Fibroblast of lung (primary cell): ENCODE measurements around the gene TRIM44. TPM values are rescaled to one million over a fixed set of nuclear protein-coding genes. Genes with fewer than 3 reads are reported as not detected.

Experiments
- DNase-seq, 2 donors: peaks; one replicate each; pipeline versions ENCODE4 v3.0.0 to v3.0.0-alpha.2; 2010; ENCODE audit warnings: low read depth in 2 of 2
- H2AFZ ChIP-seq: 2 replicates; pipeline ENCODE4 v1.5.1; 2012; ENCODE audit warnings: low read length, control low read depth, inconsistent platforms
- H3K27ac ChIP-seq: 2 replicates; pipeline ENCODE4 v1.5.1; 2011; ENCODE audit warnings: low read length, control low read depth; ENCODE audit not compliant: insufficient read depth
- H3K27me3 ChIP-seq: 2 replicates; pipeline ENCODE4 v1.5.1; 2011; ENCODE audit warnings: mild to moderate bottlenecking, low read length; ENCODE audit not compliant: control insufficient read depth, insufficient read depth
- H3K36me3 ChIP-seq: 2 replicates; pipeline ENCODE4 v1.5.1; 2011; ENCODE audit warnings: low read length; ENCODE audit not compliant: control insufficient read depth, insufficient read depth
- H3K4me1 ChIP-seq: 2 replicates; pipeline ENCODE4 v1.5.1; 2011; ENCODE audit warnings: low read length; ENCODE audit not compliant: control insufficient read depth, insufficient read depth; ENCODE audit errors: extremely low read depth
- H3K4me2 ChIP-seq: 2 replicates; pipeline ENCODE4 v1.5.1; 2011; ENCODE audit warnings: low read length, control low read depth; ENCODE audit not compliant: insufficient read depth; ENCODE audit errors: extremely low read depth
- H3K4me3 ChIP-seq, 4 experiments: fragments of 200-600 bp in 1 of 4; sonication (generic) in 1 of 4; replicated peaks in 1 of 4; 2 replicates each; pipeline ENCODE4 v1.5.1; 2011 to 2016; ENCODE audit warnings: low read length in 4 of 4, low read depth in 3 of 4, mild to moderate bottlenecking in 3 of 4, control low read depth in 2 of 4, inconsistent platforms in 1 of 4, mixed read lengths in 1 of 4; ENCODE audit not compliant: insufficient read depth in 1 of 4; ENCODE audit errors: control extremely low read depth in 1 of 4
- H3K79me2 ChIP-seq: 2 replicates; pipeline ENCODE4 v1.5.1; 2012; ENCODE audit warnings: mild to moderate bottlenecking, low read length, inconsistent platforms; ENCODE audit not compliant: control insufficient read depth, insufficient read depth
- H3K9ac ChIP-seq: 2 replicates; pipeline ENCODE4 v1.5.1; 2011; ENCODE audit warnings: mild to moderate bottlenecking, low read length, control low read depth; ENCODE audit not compliant: insufficient read depth
- H3K9me3 ChIP-seq: 2 replicates; pipeline ENCODE4 v1.5.1; 2012; ENCODE audit warnings: low read depth, low read length; ENCODE audit not compliant: control insufficient read depth, insufficient read depth
- H4K20me1 ChIP-seq: 2 replicates; pipeline ENCODE4 v1.5.1; 2011; ENCODE audit warnings: low read length; ENCODE audit not compliant: control insufficient read depth, insufficient read depth; ENCODE audit errors: extremely low read depth
- EZH2 ChIP-seq: IDR thresholded peaks from 2 replicates; pipeline ENCODE4 v1.5.1; 2012; ENCODE audit warnings: low read length, control low read depth, mild to moderate bottlenecking; ENCODE audit errors: missing control alignments
- polyA plus RNA-seq, 2 donors: library from polyadenylated mRNA; depleted of rRNA in 1 of 2; stranded (reverse) in 1 of 2; unstranded in 1 of 2; fragments of >200 nt; gene quantifications; 2 replicates each; pipeline ENCODE4 v1.2.1, GENCODE V29; 2011 to 2012; ENCODE audit warnings: missing spikeins in 1 of 2
- total RNA-seq: library from RNA; depleted of rRNA; stranded (reverse); fragments of >200 nt; gene quantifications from 2 replicates; pipeline ENCODE4 v1.2.1, GENCODE V29; 2014
- TF ChIP-seq, protein P1 (sequence below), 2 donors: IDR thresholded peaks in 1 of 2; conservative IDR thresholded peaks in 1 of 2; 1 replicate in 1 of 2; 2 replicates in 1 of 2; pipeline ENCODE4 v1.5.1; 2011 to 2012; ENCODE audit warnings: low read length in 2 of 2, control low read depth in 1 of 2, inconsistent platforms in 1 of 2, low read depth in 1 of 2, mild to moderate bottlenecking in 1 of 2

Gene TRIM44
- total and polyA plus RNA-seq, 2 donors (not counting 1 experiment from before 2014, with no cell fraction given) = 10.4 to 78.3 TPM

DNA sequence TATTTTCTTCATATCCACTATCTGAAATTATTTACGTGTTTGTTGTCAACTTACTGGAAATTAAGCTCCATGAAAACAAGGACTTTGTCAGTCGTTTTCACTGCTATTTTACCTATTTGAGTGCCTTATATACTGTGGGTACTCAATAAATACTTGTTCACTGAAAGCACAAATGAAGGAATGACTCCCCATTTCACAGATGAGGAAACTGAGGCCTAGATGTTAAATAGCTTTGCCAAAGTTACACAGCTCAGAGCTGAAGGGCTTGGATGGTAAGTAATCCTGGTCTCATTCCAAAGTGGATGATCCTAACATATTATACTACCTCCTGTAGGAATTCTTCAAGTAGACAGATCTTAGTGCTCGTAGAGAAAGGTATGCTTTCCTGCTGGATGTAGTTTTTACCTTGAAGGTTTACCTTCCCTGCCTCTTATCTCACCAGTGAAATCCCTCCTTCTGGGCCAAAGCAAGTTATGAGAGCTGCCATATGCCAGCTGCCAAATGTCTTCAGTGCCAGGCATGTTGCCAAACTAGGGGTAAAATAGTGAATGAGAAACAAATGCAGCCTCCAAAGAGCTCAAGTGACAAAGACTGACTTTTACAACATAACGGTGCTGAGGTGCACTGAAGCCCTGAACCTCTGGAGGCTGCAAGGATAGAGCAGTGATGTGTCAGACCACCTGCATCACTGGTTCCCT is 129.7 kb downstream of the TRIM44 start:
- Histone ChIP-seq H3K4me2 (no peak overlapping the region), H3K4me1 (peaks cover 18% of the 10 kb centered on the region), H2AFZ (no peak overlapping the region), H3K36me3 (no peaks in the 10 kb centered on the region), H3K79me2 (no peaks in the 10 kb centered on the region), H3K27ac (no peak overlapping the region), H4K20me1 (no peaks in the 10 kb centered on the region), H3K9ac (no peak overlapping the region), H3K9me3 (no peaks in the 10 kb centered on the region), H3K27me3 (no peaks in the 10 kb centered on the region), H3K4me3 (no peak overlapping the region)
- DNase-seq = peak in 1 of 2 donors; percentile 50
- TF ChIP-seq EZH2 = no peak
- TF ChIP-seq, protein P1, sequence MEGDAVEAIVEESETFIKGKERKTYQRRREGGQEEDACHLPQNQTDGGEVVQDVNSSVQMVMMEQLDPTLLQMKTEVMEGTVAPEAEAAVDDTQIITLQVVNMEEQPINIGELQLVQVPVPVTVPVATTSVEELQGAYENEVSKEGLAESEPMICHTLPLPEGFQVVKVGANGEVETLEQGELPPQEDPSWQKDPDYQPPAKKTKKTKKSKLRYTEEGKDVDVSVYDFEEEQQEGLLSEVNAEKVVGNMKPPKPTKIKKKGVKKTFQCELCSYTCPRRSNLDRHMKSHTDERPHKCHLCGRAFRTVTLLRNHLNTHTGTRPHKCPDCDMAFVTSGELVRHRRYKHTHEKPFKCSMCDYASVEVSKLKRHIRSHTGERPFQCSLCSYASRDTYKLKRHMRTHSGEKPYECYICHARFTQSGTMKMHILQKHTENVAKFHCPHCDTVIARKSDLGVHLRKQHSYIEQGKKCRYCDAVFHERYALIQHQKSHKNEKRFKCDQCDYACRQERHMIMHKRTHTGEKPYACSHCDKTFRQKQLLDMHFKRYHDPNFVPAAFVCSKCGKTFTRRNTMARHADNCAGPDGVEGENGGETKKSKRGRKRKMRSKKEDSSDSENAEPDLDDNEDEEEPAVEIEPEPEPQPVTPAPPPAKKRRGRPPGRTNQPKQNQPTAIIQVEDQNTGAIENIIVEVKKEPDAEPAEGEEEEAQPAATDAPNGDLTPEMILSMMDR (conservative IDR thresholded peaks at IDR 0.05 in 1 of 2, IDR thresholded peaks at IDR 0.05 in 1 of 2; ENCODE audit: low read depth in 1 of 2, low read length in 2 of 2) = no peak

DNA sequence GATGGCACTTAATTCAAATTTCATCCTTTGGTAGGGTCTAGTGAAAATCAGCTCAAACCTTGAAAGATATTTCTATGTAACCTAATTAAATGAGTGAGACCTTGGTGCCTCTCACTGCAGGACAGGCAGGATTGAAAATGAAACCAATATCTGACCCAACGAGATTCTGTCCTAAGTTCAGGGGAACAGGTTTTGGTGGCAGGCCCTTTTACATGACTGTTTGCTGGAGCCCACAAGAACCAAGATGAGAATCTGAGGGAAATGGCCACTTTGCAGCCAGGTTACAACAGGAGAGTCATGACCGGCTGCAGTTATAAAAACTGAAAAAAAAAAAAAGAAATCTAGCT is 130.2 kb downstream of the TRIM44 start:
- H3K36me3 ChIP-seq = no peaks in the 10 kb centered on the region
- H3K4me2 ChIP-seq = no peak overlapping the region
- no peak overlapping the region for H2AFZ ChIP-seq
- no peak for DNase-seq
- H3K4me3 ChIP-seq = no peak overlapping the region
- no peak overlapping the region for H3K9ac ChIP-seq
- H3K27me3 ChIP-seq = no peaks in the 10 kb centered on the region
- no peaks in the 10 kb centered on the region for H3K9me3 ChIP-seq
- no peak overlapping the region for H3K27ac ChIP-seq
- TF ChIP-seq, protein P1 (conservative IDR thresholded peaks at IDR 0.05 in 1 of 2, IDR thresholded peaks at IDR 0.05 in 1 of 2; ENCODE audit: low read depth in 1 of 2, low read length in 2 of 2) = no peak
- no peak for TF ChIP-seq EZH2
- peaks cover 14% of the 10 kb centered on the region for H3K4me1 ChIP-seq
- no peaks in the 10 kb centered on the region for H4K20me1 ChIP-seq
- no peaks in the 10 kb centered on the region for H3K79me2 ChIP-seq

DNA sequence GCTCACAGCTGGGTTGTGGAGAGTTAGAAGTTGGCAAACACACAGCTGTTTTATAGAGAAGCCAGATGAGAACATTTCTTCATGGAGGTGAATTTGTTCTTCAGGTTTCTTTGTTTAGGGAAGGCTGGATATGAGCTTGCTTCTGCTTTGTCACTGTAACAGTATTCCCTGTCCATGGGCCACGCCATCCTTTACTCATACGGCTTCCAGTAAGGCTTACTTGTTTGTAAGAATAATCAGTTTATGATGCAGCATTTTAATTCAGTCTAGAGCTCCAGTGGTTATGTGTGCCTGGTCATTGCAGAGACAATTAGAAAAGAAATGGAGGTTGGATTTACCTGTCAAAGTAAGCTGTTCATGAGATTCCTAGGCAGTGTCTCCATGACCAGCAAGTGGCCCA is 131.8 kb downstream of the TRIM44 start:
- no peaks in the 10 kb centered on the region for H3K9me3 ChIP-seq
- H3K9ac ChIP-seq = no peak overlapping the region
- no peaks in the 10 kb centered on the region for H4K20me1 ChIP-seq
- H3K4me3 ChIP-seq = no peak overlapping the region
- peaks cover 1% of the 10 kb centered on the region for H3K79me2 ChIP-seq
- H3K4me1 ChIP-seq = peaks cover 16% of the 10 kb centered on the region
- H3K27me3 ChIP-seq = no peaks in the 10 kb centered on the region
- H3K36me3 ChIP-seq = no peaks in the 10 kb centered on the region
- H3K4me2 ChIP-seq = no peak overlapping the region
- DNase-seq = no peak
- no peak overlapping the region for H2AFZ ChIP-seq
- H3K27ac ChIP-seq = no peak overlapping the region
- TF ChIP-seq EZH2 = no peak
- TF ChIP-seq, protein P1 (conservative IDR thresholded peaks at IDR 0.05 in 1 of 2, IDR thresholded peaks at IDR 0.05 in 1 of 2; ENCODE audit: low read depth in 1 of 2, low read length in 2 of 2) = no peak
